ENCODE measurements around the gene ZBED4.
A peak's percentile ranks its signal among the peaks of the same experiment; 100 is the strongest.

ZBED4 gene

DNA sequence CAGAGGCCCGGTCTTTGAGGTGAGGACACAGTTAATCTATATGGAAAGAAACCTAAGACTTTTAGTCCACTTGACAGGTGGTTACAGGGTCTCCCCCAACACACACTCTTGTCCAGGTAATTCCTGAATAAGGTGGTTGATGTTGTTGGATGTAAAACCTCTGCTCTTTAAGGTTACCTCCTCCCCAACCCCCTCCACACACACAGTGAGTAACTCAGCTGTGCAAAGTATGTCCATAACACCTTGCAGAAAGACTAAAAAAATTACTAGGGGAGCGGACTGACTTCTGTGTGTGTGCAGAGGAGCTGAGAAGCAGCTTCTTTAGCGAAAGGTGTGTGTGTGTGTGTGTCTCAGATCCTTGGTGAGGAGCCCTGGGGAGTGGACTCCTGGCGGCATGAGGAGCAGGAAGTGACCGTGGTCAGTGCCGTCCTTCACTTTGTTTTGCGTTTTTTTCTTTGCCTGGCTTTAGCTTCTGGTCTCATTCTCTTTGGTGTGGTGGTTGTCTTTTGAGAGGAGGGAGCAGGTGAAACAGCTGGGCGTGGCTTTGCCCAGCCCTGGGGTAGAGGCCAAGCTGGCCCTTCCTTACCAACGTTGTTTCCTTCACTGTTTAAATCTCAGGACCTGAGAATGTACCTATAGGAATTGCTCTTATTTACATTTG, 1.7 kb downstream of the ZBED4 start:
- Histone ChIP-seq H3K4me1 (ENCODE audit: control insufficient read depth in 2 of 2, insufficient read depth in 2 of 2, low read length in 2 of 2) (peaks cover 18 to 22% of the 10 kb centered on the region in 2 donors), H3K9ac (ENCODE audit: low read depth in 1 of 2, low read length in 2 of 2) (peak overlapping the region; percentile 58 to 86), H3K36me3 (ENCODE audit: control insufficient read depth in 2 of 2, insufficient read depth in 2 of 2, low read length in 2 of 2) (no peaks in the 10 kb centered on the region), H3K9me3 (ENCODE audit: control insufficient read depth in 2 of 2, low read length in 2 of 2) (no peaks in the 10 kb centered on the region), H3K27me3 (ENCODE audit: control insufficient read depth in 2 of 2, insufficient read depth in 2 of 2, low read length in 2 of 2) (peaks cover 2 to 4% of the 10 kb centered on the region in 2 donors), H3K4me3 (ENCODE audit: low read length in 2 of 2) (peak overlapping the region; percentile 84 to 88), H3K27ac (ENCODE audit: low read depth in 2 of 2, low read length in 2 of 2) (peak overlapping the region; percentile 66 to 82)

GRCh38 chr22:49856343-49856742, 2.7 kb downstream of the ZBED4 start:
- Histone ChIP-seq H3K9me3 (ENCODE audit: control insufficient read depth in 2 of 2, low read length in 2 of 2) (no peaks in the 10 kb centered on the region), H3K9ac (ENCODE audit: low read depth in 1 of 2, low read length in 2 of 2) (peak overlapping the region in 1 of 2 donors; percentile 38), H3K27me3 (ENCODE audit: control insufficient read depth in 2 of 2, insufficient read depth in 2 of 2, low read length in 2 of 2) (no peaks in the 10 kb centered on the region), H3K4me3 (ENCODE audit: low read length in 2 of 2) (no peak overlapping the region), H3K4me1 (ENCODE audit: control insufficient read depth in 2 of 2, insufficient read depth in 2 of 2, low read length in 2 of 2) (peaks cover 18 to 22% of the 10 kb centered on the region in 2 donors), H3K36me3 (ENCODE audit: control insufficient read depth in 2 of 2, insufficient read depth in 2 of 2, low read length in 2 of 2) (no peaks in the 10 kb centered on the region), H3K27ac (ENCODE audit: low read depth in 2 of 2, low read length in 2 of 2) (no peak overlapping the region)

DNA sequence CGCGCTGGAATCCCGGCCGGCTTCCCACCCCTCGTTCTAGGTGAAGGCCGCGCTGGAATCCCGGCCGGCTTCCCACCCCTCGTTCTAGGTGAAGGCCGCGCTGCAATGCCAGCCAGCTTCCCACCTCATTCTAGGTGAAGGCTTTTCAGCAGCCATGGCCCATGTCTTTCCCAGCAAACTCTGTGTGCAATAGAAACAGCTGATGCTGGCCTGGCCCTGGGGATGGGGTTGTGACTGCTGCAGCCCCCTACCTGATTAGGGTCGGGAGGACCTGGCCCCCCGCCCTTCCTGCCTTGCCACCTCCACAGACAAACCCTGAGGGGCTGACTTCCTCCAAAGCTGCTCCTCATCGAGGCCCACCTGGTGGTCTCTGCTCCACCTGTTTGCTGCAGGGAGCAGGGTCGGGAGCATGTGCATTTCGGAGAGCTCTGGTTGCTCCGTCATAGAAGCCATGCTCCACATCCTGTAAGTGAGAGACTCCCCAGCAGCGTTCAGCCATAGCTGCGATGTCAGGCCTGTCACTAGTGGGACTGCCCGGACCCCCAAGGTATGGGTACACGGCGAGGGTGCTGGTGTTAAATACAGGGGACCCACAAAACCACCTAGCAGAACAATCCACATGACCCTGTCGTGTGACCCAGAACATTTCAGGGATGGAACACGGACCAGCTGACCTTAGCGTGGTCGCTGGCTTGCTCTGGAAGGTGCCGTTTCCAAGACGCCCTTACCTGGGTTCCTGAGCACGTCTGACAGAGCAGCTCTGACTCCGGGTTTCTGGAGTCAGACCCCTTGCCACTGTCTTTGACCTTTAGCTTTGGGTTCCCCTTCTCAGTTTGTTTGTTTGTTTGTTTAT, 3.3 kb downstream of the ZBED4 start:
- no peaks in the 10 kb centered on the region for H3K9me3 ChIP-seq (ENCODE audit: control insufficient read depth in 2 of 2, low read length in 2 of 2)
- no peak overlapping the region for H3K27ac ChIP-seq (ENCODE audit: low read depth in 2 of 2, low read length in 2 of 2)
- no peak overlapping the region for H3K4me3 ChIP-seq (ENCODE audit: low read length in 2 of 2)
- no peak overlapping the region for H3K9ac ChIP-seq (ENCODE audit: low read depth in 1 of 2, low read length in 2 of 2)
- H3K36me3 ChIP-seq (ENCODE audit: control insufficient read depth in 2 of 2, insufficient read depth in 2 of 2, low read length in 2 of 2): no peaks in the 10 kb centered on the region
- peaks cover 18 to 22% of the 10 kb centered on the region in 2 donors for H3K4me1 ChIP-seq (ENCODE audit: control insufficient read depth in 2 of 2, insufficient read depth in 2 of 2, low read length in 2 of 2)
- no peaks in the 10 kb centered on the region for H3K27me3 ChIP-seq (ENCODE audit: control insufficient read depth in 2 of 2, insufficient read depth in 2 of 2, low read length in 2 of 2)

- H3K9ac ChIP-seq (ENCODE audit: low read depth in 1 of 2, low read length in 2 of 2): no peak overlapping the region
- no peak overlapping the region for H3K27ac ChIP-seq (ENCODE audit: low read depth in 2 of 2, low read length in 2 of 2)
- no peaks in the 10 kb centered on the region for H3K9me3 ChIP-seq (ENCODE audit: control insufficient read depth in 2 of 2, low read length in 2 of 2)
- H3K36me3 ChIP-seq (ENCODE audit: control insufficient read depth in 2 of 2, insufficient read depth in 2 of 2, low read length in 2 of 2): no peaks in the 10 kb centered on the region
- H3K4me3 ChIP-seq (ENCODE audit: low read length in 2 of 2): no peak overlapping the region
- H3K27me3 ChIP-seq (ENCODE audit: control insufficient read depth in 2 of 2, insufficient read depth in 2 of 2, low read length in 2 of 2): no peaks in the 10 kb centered on the region
- peaks cover 18% of the 10 kb centered on the region in 2 donors for H3K4me1 ChIP-seq (ENCODE audit: control insufficient read depth in 2 of 2, insufficient read depth in 2 of 2, low read length in 2 of 2)
Observed at GRCh38 chr22:49858827-49859226, 5.2 kb downstream of the ZBED4 start.

GRCh38 chr22:49861642-49862495, 8.2 kb downstream of the ZBED4 start:
- Histone ChIP-seq H3K4me3 (ENCODE audit: low read length in 2 of 2) (no peak overlapping the region), H3K9ac (ENCODE audit: low read depth in 1 of 2, low read length in 2 of 2) (no peak overlapping the region), H3K27me3 (ENCODE audit: control insufficient read depth in 2 of 2, insufficient read depth in 2 of 2, low read length in 2 of 2) (no peaks in the 10 kb centered on the region), H3K9me3 (ENCODE audit: control insufficient read depth in 2 of 2, low read length in 2 of 2) (peaks cover 0 to 8% of the 10 kb centered on the region in 2 donors), H3K36me3 (ENCODE audit: control insufficient read depth in 2 of 2, insufficient read depth in 2 of 2, low read length in 2 of 2) (no peaks in the 10 kb centered on the region), H3K4me1 (ENCODE audit: control insufficient read depth in 2 of 2, insufficient read depth in 2 of 2, low read length in 2 of 2) (no peaks in the 10 kb centered on the region), H3K27ac (ENCODE audit: low read depth in 2 of 2, low read length in 2 of 2) (no peak overlapping the region)

GRCh38 chr22:49862496-49862776, 8.8 kb downstream of the ZBED4 start:
- Histone ChIP-seq H3K36me3 (ENCODE audit: control insufficient read depth in 2 of 2, insufficient read depth in 2 of 2, low read length in 2 of 2) (peaks cover 0 to 2% of the 10 kb centered on the region in 2 donors), H3K27me3 (ENCODE audit: control insufficient read depth in 2 of 2, insufficient read depth in 2 of 2, low read length in 2 of 2) (no peaks in the 10 kb centered on the region), H3K4me3 (ENCODE audit: low read length in 2 of 2) (no peak overlapping the region), H3K4me1 (ENCODE audit: control insufficient read depth in 2 of 2, insufficient read depth in 2 of 2, low read length in 2 of 2) (no peaks in the 10 kb centered on the region), H3K9me3 (ENCODE audit: control insufficient read depth in 2 of 2, low read length in 2 of 2) (peaks cover 0 to 8% of the 10 kb centered on the region in 2 donors), H3K9ac (ENCODE audit: low read depth in 1 of 2, low read length in 2 of 2) (no peak overlapping the region), H3K27ac (ENCODE audit: low read depth in 2 of 2, low read length in 2 of 2) (no peak overlapping the region)

- no peaks in the 10 kb centered on the region for H3K4me1 ChIP-seq (ENCODE audit: control insufficient read depth in 2 of 2, insufficient read depth in 2 of 2, low read length in 2 of 2)
- H3K4me3 ChIP-seq (ENCODE audit: low read length in 2 of 2): no peak overlapping the region
- H3K27ac ChIP-seq (ENCODE audit: low read depth in 2 of 2, low read length in 2 of 2): no peak overlapping the region
- no peaks in the 10 kb centered on the region for H3K27me3 ChIP-seq (ENCODE audit: control insufficient read depth in 2 of 2, insufficient read depth in 2 of 2, low read length in 2 of 2)
- H3K9me3 ChIP-seq (ENCODE audit: control insufficient read depth in 2 of 2, low read length in 2 of 2): peaks cover 0 to 8% of the 10 kb centered on the region in 2 donors
- peaks cover 0 to 2% of the 10 kb centered on the region in 2 donors for H3K36me3 ChIP-seq (ENCODE audit: control insufficient read depth in 2 of 2, insufficient read depth in 2 of 2, low read length in 2 of 2)
- H3K9ac ChIP-seq (ENCODE audit: low read depth in 1 of 2, low read length in 2 of 2): no peak overlapping the region
Observed at GRCh38 chr22:49863931-49864330, 10.3 kb downstream of the ZBED4 start.

DNA sequence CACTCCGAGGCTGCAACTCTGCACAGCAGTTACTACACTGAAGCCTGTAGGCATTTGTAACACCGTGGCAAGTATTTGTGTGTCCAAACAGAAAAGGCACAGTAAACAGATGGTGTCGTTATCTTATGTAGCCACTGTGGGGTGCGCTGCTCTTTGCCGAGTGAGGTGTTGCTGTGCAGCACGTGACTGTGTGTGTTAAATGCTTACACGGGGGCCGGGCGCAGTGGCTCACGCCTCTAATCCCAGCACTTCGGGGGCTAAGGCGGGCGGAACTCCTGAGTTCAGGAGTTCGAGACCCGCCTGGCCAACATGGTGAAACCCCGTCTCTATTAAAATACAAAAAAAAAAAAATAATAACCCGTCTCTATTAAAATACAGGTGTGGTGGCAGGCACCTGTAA, 11.5 kb downstream of the ZBED4 start:
- Histone ChIP-seq H3K9me3 (ENCODE audit: control insufficient read depth in 2 of 2, low read length in 2 of 2) (peaks cover 0 to 8% of the 10 kb centered on the region in 2 donors), H3K4me1 (ENCODE audit: control insufficient read depth in 2 of 2, insufficient read depth in 2 of 2, low read length in 2 of 2) (no peaks in the 10 kb centered on the region)

GRCh38 chr22:49866134-49866533, 12.5 kb downstream of the ZBED4 start:
- H3K4me3 ChIP-seq (ENCODE audit: low read length in 2 of 2): no peak overlapping the region
- H3K27ac ChIP-seq (ENCODE audit: low read depth in 2 of 2, low read length in 2 of 2): no peak overlapping the region
- H3K36me3 ChIP-seq (ENCODE audit: control insufficient read depth in 2 of 2, insufficient read depth in 2 of 2, low read length in 2 of 2): peaks cover 0 to 2% of the 10 kb centered on the region in 2 donors
- no peaks in the 10 kb centered on the region for H3K4me1 ChIP-seq (ENCODE audit: control insufficient read depth in 2 of 2, insufficient read depth in 2 of 2, low read length in 2 of 2)
- H3K9ac ChIP-seq (ENCODE audit: low read depth in 1 of 2, low read length in 2 of 2): no peak overlapping the region
- peaks cover 0 to 8% of the 10 kb centered on the region in 2 donors for H3K9me3 ChIP-seq (ENCODE audit: control insufficient read depth in 2 of 2, low read length in 2 of 2)
- H3K27me3 ChIP-seq (ENCODE audit: control insufficient read depth in 2 of 2, insufficient read depth in 2 of 2, low read length in 2 of 2): no peaks in the 10 kb centered on the region

More for the DNA sequence above, 11.5 kb downstream of the ZBED4 start:
- H3K27ac ChIP-seq (ENCODE audit: low read depth in 2 of 2, low read length in 2 of 2): no peak overlapping the region
- H3K27me3 ChIP-seq (ENCODE audit: control insufficient read depth in 2 of 2, insufficient read depth in 2 of 2, low read length in 2 of 2): no peaks in the 10 kb centered on the region
- H3K9ac ChIP-seq (ENCODE audit: low read depth in 1 of 2, low read length in 2 of 2): no peak overlapping the region
- H3K4me3 ChIP-seq (ENCODE audit: low read length in 2 of 2): no peak overlapping the region
- H3K36me3 ChIP-seq (ENCODE audit: control insufficient read depth in 2 of 2, insufficient read depth in 2 of 2, low read length in 2 of 2): peaks cover 0 to 2% of the 10 kb centered on the region in 2 donors

GRCh38 chr22:49866646-49867045, 13.0 kb downstream of the ZBED4 start:
- no peak overlapping the region for H3K27ac ChIP-seq (ENCODE audit: low read depth in 2 of 2, low read length in 2 of 2)

More at GRCh38 chr22:49866646-49867045, 13.0 kb downstream of the ZBED4 start:
- Histone ChIP-seq H3K36me3 (ENCODE audit: control insufficient read depth in 2 of 2, insufficient read depth in 2 of 2, low read length in 2 of 2) (peaks cover 0 to 2% of the 10 kb centered on the region in 2 donors), H3K4me3 (ENCODE audit: low read length in 2 of 2) (peak overlapping the region in 1 of 2 donors; percentile 3), H3K4me1 (ENCODE audit: control insufficient read depth in 2 of 2, insufficient read depth in 2 of 2, low read length in 2 of 2) (no peaks in the 10 kb centered on the region), H3K9me3 (ENCODE audit: control insufficient read depth in 2 of 2, low read length in 2 of 2) (peaks cover 0 to 8% of the 10 kb centered on the region in 2 donors), H3K27me3 (ENCODE audit: control insufficient read depth in 2 of 2, insufficient read depth in 2 of 2, low read length in 2 of 2) (no peaks in the 10 kb centered on the region), H3K9ac (ENCODE audit: low read depth in 1 of 2, low read length in 2 of 2) (no peak overlapping the region)
